IPS DF 19.7 (cell line): ENCODE data around the gene HCN3.
"Not testable (repeated sequence)": the region's sequence is repeated elsewhere in the genome, so short reads cannot be mapped to it uniquely, and the experiment has no call there.

Experiments used
- DNase-seq: peaks from one replicate; pipeline ENCODE4 v3.0.0-alpha.2; 2013; ENCODE audit warnings: low read depth, low spot score

The HCN3 gene

GRCh38 chr1:155277070-155277901 is at the start of gene HCN3:
Gene HCN3 (plus strand): TSS chr1:155277463. CDS start chr1:155277591, 128 bp downstream.
- DNase-seq, result peak; percentile 93

GRCh38 chr1:155228096-155228427 is 49.2 kb upstream of the HCN3 start:
- no peak for DNase-seq

GRCh38 chr1:155231302-155231701 is 46.0 kb upstream of the HCN3 start:
- DNase-seq, result not testable (repeated sequence)

- DNase-seq, result not testable (repeated sequence)
These were observed 45.0 kb upstream of the HCN3 start for GRCh38 chr1:155232001-155232978.

GRCh38 chr1:155233502-155233901 is 43.8 kb upstream of the HCN3 start:
- not testable (repeated sequence) for DNase-seq

- DNase-seq, result not testable (repeated sequence)
These were observed 41.9 kb upstream of the HCN3 start for GRCh38 chr1:155235375-155235774.

GRCh38 chr1:155236451-155236850 is 40.8 kb upstream of the HCN3 start:
- no peak for DNase-seq

GRCh38 chr1:155241069-155241679 is 36.1 kb upstream of the HCN3 start:
- DNase-seq, result no peak

- no peak for DNase-seq
These were observed 35.4 kb upstream of the HCN3 start for GRCh38 chr1:155241841-155242264.

GRCh38 chr1:155242805-155243358 is 34.4 kb upstream of the HCN3 start:
- DNase-seq, result no peak

- DNase-seq, result peak; percentile 96
These were observed 32.7 kb upstream of the HCN3 start for GRCh38 chr1:155244368-155245162.

- DNase-seq, result no peak
These were observed 32.1 kb upstream of the HCN3 start for GRCh38 chr1:155245163-155245524.

- DNase-seq, result not testable (repeated sequence)
These were observed 30.5 kb upstream of the HCN3 start for GRCh38 chr1:155246796-155247195.

- DNase-seq, result no peak
These were observed 29.4 kb upstream of the HCN3 start for GRCh38 chr1:155247667-155248553.

GRCh38 chr1:155250246-155250632 is 27.0 kb upstream of the HCN3 start:
- DNase-seq, result no peak

- no peak for DNase-seq
These were observed 26.4 kb upstream of the HCN3 start for GRCh38 chr1:155250633-155251449.

- no peak for DNase-seq
These were observed 25.7 kb upstream of the HCN3 start for GRCh38 chr1:155251566-155251965.

GRCh38 chr1:155253208-155253607 is 24.1 kb upstream of the HCN3 start:
- DNase-seq, result no peak

- DNase-seq, result no peak
These were observed 23.5 kb upstream of the HCN3 start for GRCh38 chr1:155253797-155254196.
